Loucy (cell line): ENCODE data around the gene NCOA5.

ENCODE experiments used
- H2AFZ ChIP-seq: fragments of 200-600 bp; sonication (generic); 2 replicates; pipeline ENCODE4 v1.6.0; 2016; ENCODE audit warnings: antibody characterized with exemption, mild to moderate bottlenecking, low read length, moderate library complexity
- H3F3A ChIP-seq: fragments of 200-600 bp; 2 replicates; pipeline ENCODE4 v1.6.0; 2016; ENCODE audit warnings: antibody characterized with exemption, low read depth, mild to moderate bottlenecking
- H3K27me3 ChIP-seq: fragments of 200-600 bp; sonication (generic); 2 replicates; pipeline ENCODE4 v1.6.1; 2014; ENCODE audit warnings: low read length, mild to moderate bottlenecking; ENCODE audit not compliant: insufficient read depth, poor library complexity, severe bottlenecking
- H3K36me3 ChIP-seq: fragments of 200-600 bp; sonication (generic); 2 replicates; pipeline ENCODE4 v1.6.1; 2016; ENCODE audit warnings: low read length; ENCODE audit not compliant: insufficient read depth
- H3K4me1 ChIP-seq: fragments of 200-600 bp; sonication (generic); 2 replicates; pipeline ENCODE4 v1.5.1; 2014; ENCODE audit warnings: low read length, mild to moderate bottlenecking; ENCODE audit not compliant: insufficient read depth, poor library complexity, severe bottlenecking
- H3K4me2 ChIP-seq: fragments of 200-600 bp; sonication (generic); 2 replicates; pipeline ENCODE4 v1.6.0; 2014; ENCODE audit warnings: antibody characterized with exemption, low read length, low read depth, mild to moderate bottlenecking; ENCODE audit not compliant: poor library complexity, severe bottlenecking
- H3K4me3 ChIP-seq: fragments of 200-600 bp; sonication (generic); 2 replicates; pipeline ENCODE4 v1.5.1; 2014; ENCODE audit warnings: low read length, mild to moderate bottlenecking, mixed read lengths; ENCODE audit not compliant: poor library complexity, severe bottlenecking
- H3K79me2 ChIP-seq: fragments of 200-600 bp; sonication (generic); 2 replicates; pipeline ENCODE4 v1.6.1; 2014; ENCODE audit warnings: low read length; ENCODE audit not compliant: insufficient read depth
- H3K9ac ChIP-seq: fragments of 200-600 bp; sonication (generic); 2 replicates; pipeline ENCODE4 v1.6.0; 2014; ENCODE audit warnings: mild to moderate bottlenecking, low read depth, low read length, moderate library complexity; ENCODE audit not compliant: poor library complexity, severe bottlenecking
- H3K9me2 ChIP-seq: fragments of 200-600 bp; sonication (generic); replicated peaks from 2 replicates; pipeline ENCODE4 v1.6.1; 2016; ENCODE audit warnings: low read depth, low read length, mixed read lengths
- H3K9me3 ChIP-seq: fragments of 200-600 bp; sonication (generic); 2 replicates; pipeline ENCODE4 v1.6.1; 2014; ENCODE audit warnings: mild to moderate bottlenecking, antibody characterized with exemption, low read length, low read depth; ENCODE audit not compliant: insufficient read depth
- H4K20me1 ChIP-seq: fragments of 200-600 bp; sonication (generic); 2 replicates; pipeline ENCODE4 v1.6.0; 2014; ENCODE audit warnings: antibody characterized with exemption, low read length, mild to moderate bottlenecking; ENCODE audit not compliant: insufficient read depth, poor library complexity, severe bottlenecking
- CTCF ChIP-seq: fragments of 200-600 bp; sonication (generic); conservative IDR thresholded peaks from 2 replicates; pipeline ENCODE4 v1.5.1; 2014; ENCODE audit warnings: mild to moderate bottlenecking, antibody characterized with exemption, low read length
- EZH2phosphoT487 ChIP-seq: fragments of 200-600 bp; IDR thresholded peaks from 2 replicates; pipeline ENCODE4 v1.6.1; 2018; ENCODE audit warnings: antibody characterized with exemption, mild to moderate bottlenecking, moderate library complexity, borderline replicate concordance

Gene NCOA5

DNA sequence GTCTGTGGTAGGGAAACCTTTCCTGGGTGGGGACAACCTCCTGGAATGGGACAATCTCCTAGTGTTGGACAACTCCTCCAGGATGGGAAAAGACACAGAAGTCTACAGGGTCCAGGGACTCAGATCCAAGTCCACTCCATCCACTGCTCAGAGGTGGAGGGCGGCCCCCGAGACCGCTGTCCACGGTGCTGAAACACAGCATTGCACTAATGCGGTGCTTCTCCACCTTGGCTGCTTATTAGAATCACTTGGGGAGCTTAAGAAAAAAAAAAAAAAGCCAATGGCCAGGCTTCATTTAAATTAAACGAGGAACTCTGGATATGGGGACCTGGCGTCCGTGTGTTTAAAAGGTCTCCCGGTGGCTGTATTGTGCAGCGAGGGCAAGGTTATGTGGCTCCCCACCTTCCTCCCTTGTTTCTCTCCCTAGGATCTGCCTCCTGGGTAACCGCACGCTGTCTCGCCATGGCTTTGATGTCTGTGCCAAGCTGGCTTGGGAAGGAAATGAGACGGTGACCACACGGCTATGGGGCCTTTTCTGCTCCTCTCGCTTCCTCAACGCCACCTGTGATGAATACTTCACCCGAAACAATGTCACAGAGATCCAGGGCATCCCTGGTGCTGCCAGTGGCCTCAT, 48.7 kb downstream of the NCOA5 start:
- H2AFZ ChIP-seq, result no peak overlapping the region
- no peaks in the 10 kb centered on the region for H3F3A ChIP-seq
- H4K20me1 ChIP-seq, result peaks cover 4% of the 10 kb centered on the region
- H3K27me3 ChIP-seq, result no peaks in the 10 kb centered on the region
- H3K9ac ChIP-seq, result no peak overlapping the region
- H3K4me3 ChIP-seq, result no peak overlapping the region
- TF ChIP-seq EZH2phosphoT487, result no peak
- no peak for TF ChIP-seq CTCF
- no peaks in the 10 kb centered on the region for H3K9me3 ChIP-seq
- H3K36me3 ChIP-seq, result no peaks in the 10 kb centered on the region
- no peaks in the 10 kb centered on the region for H3K9me2 ChIP-seq
- no peaks in the 10 kb centered on the region for H3K4me1 ChIP-seq
- H3K4me2 ChIP-seq, result no peak overlapping the region
- no peaks in the 10 kb centered on the region for H3K79me2 ChIP-seq

DNA sequence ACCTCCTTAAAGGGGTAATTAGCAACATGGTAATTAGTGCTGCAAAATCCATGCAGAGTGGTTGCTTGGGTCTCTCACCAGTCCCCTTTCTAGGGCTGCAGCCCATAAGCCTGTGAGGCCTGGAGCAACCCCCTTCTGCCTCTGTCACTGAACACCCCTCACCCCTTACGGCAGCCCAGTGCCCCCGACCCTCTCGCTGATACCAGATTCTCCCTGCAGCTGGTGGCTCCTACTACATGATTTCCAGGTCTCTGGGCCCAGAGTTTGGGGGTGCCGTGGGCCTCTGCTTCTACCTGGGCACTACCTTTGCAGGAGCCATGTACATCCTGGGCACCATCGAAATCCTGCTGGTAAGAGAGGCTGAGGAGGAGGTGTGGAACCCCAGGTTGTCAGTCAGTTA, 52.7 kb downstream of the NCOA5 start:
- Histone ChIP-seq H3K27me3 (no peaks in the 10 kb centered on the region), H3F3A (no peaks in the 10 kb centered on the region), H3K9ac (no peak overlapping the region), H3K4me2 (no peak overlapping the region), H3K36me3 (no peaks in the 10 kb centered on the region), H4K20me1 (peaks cover 4% of the 10 kb centered on the region), H3K9me2 (no peaks in the 10 kb centered on the region), H3K4me3 (no peak overlapping the region), H3K9me3 (no peaks in the 10 kb centered on the region), H3K4me1 (no peaks in the 10 kb centered on the region), H2AFZ (no peak overlapping the region), H3K79me2 (no peaks in the 10 kb centered on the region)
- TF ChIP-seq EZH2phosphoT487 (no peak), CTCF (no peak)

GRCh38 chr20:46036370-46036769, 53.4 kb downstream of the NCOA5 start:
- Histone ChIP-seq H3K4me2 (no peak overlapping the region), H3K27me3 (no peaks in the 10 kb centered on the region), H4K20me1 (peaks cover 4% of the 10 kb centered on the region), H2AFZ (no peak overlapping the region), H3F3A (no peaks in the 10 kb centered on the region), H3K9me2 (no peaks in the 10 kb centered on the region), H3K79me2 (no peaks in the 10 kb centered on the region), H3K9me3 (no peaks in the 10 kb centered on the region), H3K4me1 (no peaks in the 10 kb centered on the region), H3K36me3 (no peaks in the 10 kb centered on the region), H3K9ac (no peak overlapping the region), H3K4me3 (no peak overlapping the region)
- TF ChIP-seq EZH2phosphoT487 (no peak), CTCF (no peak)
